Colon (tissue), 2 donors: ENCODE data around the gene TCTN1.
"Not testable (repeated sequence)": the region's sequence is repeated elsewhere in the genome, so short reads cannot be mapped to it uniquely, and the experiment has no call there.

Experiments
- FAIRE-seq: peaks from 2 replicates; lab custom pipeline; 2012; peaks lifted over from hg19 to GRCh38; lab: Jason Lieb, UNC
- donor health status: control.
- donor health status: control.

The TCTN1 gene

GRCh38 chr12:110585231-110585799 lies 28.6 kb upstream of the TCTN1 start:
- no peak for FAIRE-seq

- FAIRE-seq, result not testable (repeated sequence)
Observed at GRCh38 chr12:110587102-110587501, 26.8 kb upstream of the TCTN1 start.

GRCh38 chr12:110590059-110590458 lies 23.9 kb upstream of the TCTN1 start:
- FAIRE-seq, result no peak

GRCh38 chr12:110590806-110591326 lies 23.1 kb upstream of the TCTN1 start:
- no peak for FAIRE-seq

- no peak for FAIRE-seq
Observed at GRCh38 chr12:110591451-110592051, 22.4 kb upstream of the TCTN1 start.

- no peak for FAIRE-seq
Observed at GRCh38 chr12:110592078-110592477, 21.9 kb upstream of the TCTN1 start.

GRCh38 chr12:110592919-110593318 lies 21.0 kb upstream of the TCTN1 start:
- not testable (repeated sequence) for FAIRE-seq

- FAIRE-seq, result no peak
Observed at GRCh38 chr12:110597885-110598284, 16.0 kb upstream of the TCTN1 start.

GRCh38 chr12:110599334-110599733 lies 14.6 kb upstream of the TCTN1 start:
- FAIRE-seq, result no peak

- no peak for FAIRE-seq
Observed at GRCh38 chr12:110600254-110600653, 13.7 kb upstream of the TCTN1 start.

GRCh38 chr12:110602085-110602814 lies 11.7 kb upstream of the TCTN1 start:
- not testable (repeated sequence) for FAIRE-seq

GRCh38 chr12:110606253-110606611 lies 7.7 kb upstream of the TCTN1 start:
- FAIRE-seq, result no peak

- FAIRE-seq, result no peak
Observed at GRCh38 chr12:110613071-110613770, 708 bp upstream of the TCTN1 start.

- FAIRE-seq, result no peak
Observed at GRCh38 chr12:110615171-110615570, 1.2 kb downstream of the TCTN1 start.

- no peak for FAIRE-seq
Observed at GRCh38 chr12:110616471-110617115, 2.7 kb downstream of the TCTN1 start.

- FAIRE-seq, result no peak
Observed at GRCh38 chr12:110619534-110619953, 5.6 kb downstream of the TCTN1 start.

- FAIRE-seq, result no peak
Observed at GRCh38 chr12:110622582-110622981, 8.7 kb downstream of the TCTN1 start.

GRCh38 chr12:110627500-110628195 lies 13.7 kb downstream of the TCTN1 start:
- no peak for FAIRE-seq

- FAIRE-seq, result no peak
Observed at GRCh38 chr12:110635055-110635454, 21.1 kb downstream of the TCTN1 start.

- no peak for FAIRE-seq
Observed at GRCh38 chr12:110636516-110636915, 22.6 kb downstream of the TCTN1 start.

GRCh38 chr12:110637869-110638441 lies 24.0 kb downstream of the TCTN1 start:
- FAIRE-seq, result no peak
